Measurements from ENCODE around the gene BCL7A. TPM values are rescaled to one million over a fixed set of nuclear protein-coding genes. Genes with fewer than 3 reads are reported as not detected.

Gene BCL7A
- polyA plus RNA-seq, 1 of the 3 experiments (the other 2 are of a cell fraction), result 34.0 TPM

DNA sequence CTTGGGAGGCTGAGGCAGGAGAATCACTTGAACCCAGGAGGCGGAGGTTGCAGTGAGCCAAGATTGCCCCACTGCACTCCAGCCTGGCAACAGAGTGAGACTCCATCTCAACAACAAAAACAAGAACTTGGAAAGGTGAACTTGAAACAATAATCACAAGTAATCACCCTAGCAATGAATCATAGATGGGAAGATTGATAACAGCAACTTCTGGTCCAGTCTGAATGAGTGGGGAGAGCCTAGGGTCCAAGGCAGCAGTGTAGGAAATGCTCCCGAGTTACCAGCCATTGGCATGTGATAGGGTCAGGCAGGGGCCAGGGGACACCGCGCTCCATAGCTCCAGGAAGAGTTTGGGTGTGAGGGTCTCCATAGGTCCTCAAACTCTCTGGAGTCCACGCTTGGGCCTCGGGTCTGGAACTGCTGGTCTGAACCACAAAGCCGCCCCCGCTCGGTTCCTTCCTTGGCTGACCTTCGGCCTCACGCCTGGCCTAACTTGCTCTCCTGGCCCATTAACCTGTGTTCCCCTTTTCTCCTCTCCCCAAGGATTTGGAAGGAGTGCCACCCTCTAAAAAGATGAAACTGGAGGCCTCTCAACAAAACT lies 37.0 kb downstream of the BCL7A start:
- TF ChIP-seq MEF2A (IDR thresholded peaks at IDR 0.05; ENCODE audit: borderline replicate concordance, low read depth), result no peak
- no peak for TF ChIP-seq FOSL2 (IDR thresholded peaks at IDR 0.05; ENCODE audit: borderline replicate concordance, low read depth)
- no peak for TF ChIP-seq GABPA (IDR thresholded peaks at IDR 0.05; ENCODE audit: low read depth)
- TF ChIP-seq REST (IDR thresholded peaks at IDR 0.05; ENCODE audit: low read depth, low read length), result no peak
- TF ChIP-seq, protein P1, sequence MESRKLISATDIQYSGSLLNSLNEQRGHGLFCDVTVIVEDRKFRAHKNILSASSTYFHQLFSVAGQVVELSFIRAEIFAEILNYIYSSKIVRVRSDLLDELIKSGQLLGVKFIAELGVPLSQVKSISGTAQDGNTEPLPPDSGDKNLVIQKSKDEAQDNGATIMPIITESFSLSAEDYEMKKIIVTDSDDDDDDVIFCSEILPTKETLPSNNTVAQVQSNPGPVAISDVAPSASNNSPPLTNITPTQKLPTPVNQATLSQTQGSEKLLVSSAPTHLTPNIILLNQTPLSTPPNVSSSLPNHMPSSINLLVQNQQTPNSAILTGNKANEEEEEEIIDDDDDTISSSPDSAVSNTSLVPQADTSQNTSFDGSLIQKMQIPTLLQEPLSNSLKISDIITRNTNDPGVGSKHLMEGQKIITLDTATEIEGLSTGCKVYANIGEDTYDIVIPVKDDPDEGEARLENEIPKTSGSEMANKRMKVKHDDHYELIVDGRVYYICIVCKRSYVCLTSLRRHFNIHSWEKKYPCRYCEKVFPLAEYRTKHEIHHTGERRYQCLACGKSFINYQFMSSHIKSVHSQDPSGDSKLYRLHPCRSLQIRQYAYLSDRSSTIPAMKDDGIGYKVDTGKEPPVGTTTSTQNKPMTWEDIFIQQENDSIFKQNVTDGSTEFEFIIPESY (IDR thresholded peaks at IDR 0.05; ENCODE audit: borderline replicate concordance, low read depth), result no peak
- TF ChIP-seq PBX3 (IDR thresholded peaks at IDR 0.05), result no peak
- TF ChIP-seq EZH2phosphoT487 (IDR thresholded peaks at IDR 0.05; ENCODE audit: borderline replicate concordance, low read depth), result no peak
- TF ChIP-seq GATA2 (CRISPR knock-in tag; IDR thresholded peaks at IDR 0.05), result no peak
- TF ChIP-seq FOXM1 (IDR thresholded peaks at IDR 0.05; ENCODE audit: low read depth), result no peak
- no peak for TF ChIP-seq CHD2 (IDR thresholded peaks at IDR 0.05; ENCODE audit: low read length, partially characterized antibody)
- TF ChIP-seq POLR2AphosphoS5 (IDR thresholded peaks at IDR 0.05; ENCODE audit: low read depth, low read length), result no peak
- no peak for TF ChIP-seq ELF1 (IDR thresholded peaks at IDR 0.05)
- no peak for TF ChIP-seq RCOR1 (IDR thresholded peaks at IDR 0.05; ENCODE audit: low read length)
- no peak for TF ChIP-seq NRF1 (IDR thresholded peaks at IDR 0.05; ENCODE audit: low read depth, low read length)
- peaks cover 12% of the 10 kb centered on the region; the same call in 1 of the 2 replicates for H3K79me2 ChIP-seq (ENCODE audit: insufficient read depth)
- ChIA-PET POLR2A (interaction anchor here (0.6 kb wide), 1 partner anchor 30 kb away, joined by 3 read pairs; no protein-coding TSS in a partner anchor), CTCF (interaction anchor here (0.6 to 2.4 kb wide), 2 partner anchors 65 to 579 kb away, joined by 3 to 13 read pairs; no protein-coding TSS in a partner anchor)
- no peaks in the 10 kb centered on the region for H4K20me1 ChIP-seq (ENCODE audit: insufficient read depth)
- no peak overlapping the region for H3K4me3 ChIP-seq (ENCODE audit: low read depth in 2 of 2, low read length in 1 of 2)
- no peak overlapping the region for H3K27ac ChIP-seq (ENCODE audit: low read depth in 2 of 2, low read length in 1 of 2)
- H3K4me1 ChIP-seq (ENCODE audit: control insufficient read depth in 1 of 2, insufficient read depth in 2 of 2, low read depth in 1 of 2, low read length in 1 of 2), result peaks cover 11 to 15% of the 10 kb centered on the region in 2 experiments; a peak in 2 of 4 replicates
- 98% methylated on average over 9 of the region's 11 CpGs for WGBS (ENCODE audit: low lambda C conversion rate)
- H3K4me2 ChIP-seq, result no peak overlapping the region
- no peaks in the 10 kb centered on the region for H3K9me2 ChIP-seq
- no peaks in the 10 kb centered on the region for H3K27me3 ChIP-seq (ENCODE audit: insufficient read depth)
- H3F3A ChIP-seq (replicated peaks; ENCODE audit: insufficient read depth), result peaks cover 31% of the 10 kb centered on the region
- no peak overlapping the region for H3K9ac ChIP-seq
- H2AFZ ChIP-seq (ENCODE audit: low read depth), result no peak overlapping the region
- no peak for DNase-seq
- H3K36me3 ChIP-seq (replicated peaks in 1 of 2; ENCODE audit: control insufficient read depth in 1 of 2, insufficient read depth in 2 of 2, low read length in 1 of 2), result peaks cover 19 to 37% of the 10 kb centered on the region in 2 experiments
- H3K9me3 ChIP-seq, result no peaks in the 10 kb centered on the region
